ENCODE measurements around the gene ACY1. TPM values are rescaled to one million over a fixed set of nuclear protein-coding genes. Genes with fewer than 3 reads are reported as not detected.

Gene ACY1
- polyA plus RNA-seq, 1 of the 3 experiments (the other 2 are of a cell fraction) = 93.0 TPM

- no peak for DNase-seq
- H3K9me3 ChIP-seq = no peaks in the 10 kb centered on the region
- H3K27ac ChIP-seq (ENCODE audit: low read depth in 2 of 2, low read length in 1 of 2) = no peak overlapping the region
- H3K27me3 ChIP-seq (ENCODE audit: insufficient read depth) = no peaks in the 10 kb centered on the region
- peaks cover 3% of the 10 kb centered on the region for H3F3A ChIP-seq (replicated peaks; ENCODE audit: insufficient read depth)
- ChIA-PET CTCF (interaction anchor here (1.3 to 2.0 kb wide), 4 partner anchors 9 to 58 kb away, joined by 3 to 14 read pairs (median 4); partner anchors contain the start of genes ABHD14B and GPR62), POLR2A (no interaction called here)
- no peak overlapping the region for H3K9ac ChIP-seq
- no peaks in the 10 kb centered on the region for H4K20me1 ChIP-seq (ENCODE audit: insufficient read depth)
- no peaks in the 10 kb centered on the region for H3K9me2 ChIP-seq
- no peaks in the 10 kb centered on the region for H3K79me2 ChIP-seq (ENCODE audit: insufficient read depth)
- WGBS (ENCODE audit: low lambda C conversion rate) = 97% methylated on average over 3 of the region's 4 CpGs
- H3K4me2 ChIP-seq = no peak overlapping the region
- peaks cover 0 to 2% of the 10 kb centered on the region in 2 experiments for H3K36me3 ChIP-seq (replicated peaks in 1 of 2; ENCODE audit: control insufficient read depth in 1 of 2, insufficient read depth in 2 of 2, low read length in 1 of 2)
- TF ChIP-seq JUND (IDR thresholded peaks at IDR 0.05) = no peak
- TF ChIP-seq PBX3 (IDR thresholded peaks at IDR 0.05) = no peak
- TF ChIP-seq RAD21 (IDR thresholded peaks at IDR 0.05; ENCODE audit: low read length) = no peak
- no peak for TF ChIP-seq CTCF (IDR thresholded peaks at IDR 0.05)
- TF ChIP-seq NRF1 (IDR thresholded peaks at IDR 0.05; ENCODE audit: low read depth, low read length) = no peak
- no peak for TF ChIP-seq ELF1 (IDR thresholded peaks at IDR 0.05)
- TF ChIP-seq TEAD4 (IDR thresholded peaks at IDR 0.05; ENCODE audit: borderline replicate concordance, insufficient read depth) = no peak
- no peak for TF ChIP-seq CHD2 (IDR thresholded peaks at IDR 0.05; ENCODE audit: low read length, partially characterized antibody)
- no peak overlapping the region for H2AFZ ChIP-seq (ENCODE audit: low read depth)
- peaks cover 11 to 12% of the 10 kb centered on the region in 2 experiments; a peak in 3 of 4 replicates for H3K4me1 ChIP-seq (ENCODE audit: control insufficient read depth in 1 of 2, insufficient read depth in 2 of 2, low read depth in 1 of 2, low read length in 1 of 2)
- H3K4me3 ChIP-seq (ENCODE audit: low read depth in 2 of 2, low read length in 1 of 2) = no peak overlapping the region
These were observed 36.5 kb upstream of the ACY1 start for GRCh38 chr3:51946796-51947195.

GRCh38 chr3:51947215-51947900 lies 36.0 kb upstream of the ACY1 start:
- Histone ChIP-seq H3K9me3 (no peaks in the 10 kb centered on the region), H3K27me3 (ENCODE audit: insufficient read depth) (no peaks in the 10 kb centered on the region), H3K79me2 (ENCODE audit: insufficient read depth) (no peaks in the 10 kb centered on the region), H3K9ac (no peak overlapping the region), H3K4me2 (no peak overlapping the region), H2AFZ (ENCODE audit: low read depth) (no peak overlapping the region), H3K4me1 (ENCODE audit: control insufficient read depth in 1 of 2, insufficient read depth in 2 of 2, low read depth in 1 of 2, low read length in 1 of 2) (peaks cover 10% of the 10 kb centered on the region in 2 experiments; a peak in 3 of 4 replicates), H3K9me2 (no peaks in the 10 kb centered on the region), H3K36me3 (replicated peaks in 1 of 2; ENCODE audit: control insufficient read depth in 1 of 2, insufficient read depth in 2 of 2, low read length in 1 of 2) (peaks cover 0 to 2% of the 10 kb centered on the region in 2 experiments), H3K4me3 (ENCODE audit: low read depth in 2 of 2, low read length in 1 of 2) (no peak overlapping the region), H4K20me1 (ENCODE audit: insufficient read depth) (no peaks in the 10 kb centered on the region), H3K27ac (ENCODE audit: low read depth in 2 of 2, low read length in 1 of 2) (no peak overlapping the region), H3F3A (replicated peaks; ENCODE audit: insufficient read depth) (peaks cover 3% of the 10 kb centered on the region)
- ChIA-PET POLR2A (no interaction called here), CTCF (interaction anchor here (1.5 to 2.0 kb wide), 2 partner anchors 8 to 26 kb away, joined by 3 to 14 read pairs; partner anchors contain the start of genes ABHD14B and GPR62)
- WGBS (ENCODE audit: low lambda C conversion rate) = 81% methylated on average over 11 of the region's 13 CpGs
- DNase-seq = no peak
- TF ChIP-seq FOXM1 (IDR thresholded peaks at IDR 0.05; ENCODE audit: low read depth) = no peak
- no peak for TF ChIP-seq RCOR1 (IDR thresholded peaks at IDR 0.05; ENCODE audit: low read length)
- TF ChIP-seq MEF2A (IDR thresholded peaks at IDR 0.05; ENCODE audit: borderline replicate concordance, low read depth) = no peak
- TF ChIP-seq RAD21 (IDR thresholded peaks at IDR 0.05; ENCODE audit: low read length) = no peak
